Heart left ventricle (tissue), 16 donors: Measurements from ENCODE around the gene AKR1D1. TPM values are rescaled to one million over a fixed set of nuclear protein-coding genes. Genes with fewer than 3 reads are reported as not detected.
"Not testable (repeated sequence)": the region's sequence is repeated elsewhere in the genome, so short reads cannot be mapped to it uniquely, and the experiment has no call there.

Source experiments
- ATAC-seq, 4 donors: fragments of 200-7000 bp; cut with Tn5 transposase; one replicate each; pipeline ENCODE4 v1.9.1; 2020 to 2022; ENCODE audit warnings: moderate library complexity in 4 of 4, mild to moderate bottlenecking in 3 of 4, moderate number of reproducible peaks in 1 of 4
- DNase-seq, 5 donors: peaks; one replicate each; pipeline ENCODE4 v3.0.0-alpha.2; 2020
- H3K27ac ChIP-seq, 12 donors: fragments of 200-600 bp; sonication (generic) in 4 of 12; one replicate each; pipeline versions ENCODE4 v1.5.0 to v1.8.0; 2016 to 2022; ENCODE audit warnings: mild to moderate bottlenecking in 2 of 12
- H3K27me3 ChIP-seq, 9 donors: fragments of 200-600 bp; sonication (generic) in 2 of 9; one replicate each; pipeline versions ENCODE4 v1.5.1 to v1.8.0; 2016 to 2022; ENCODE audit warnings: mild to moderate bottlenecking in 3 of 9
- H3K36me3 ChIP-seq, 9 donors: fragments of 200-600 bp; sonication (generic) in 2 of 9; one replicate each; pipeline versions ENCODE4 v1.5.0 to v1.8.0; 2018 to 2022; ENCODE audit warnings: mild to moderate bottlenecking in 2 of 9
- H3K4me1 ChIP-seq, 12 donors: fragments of 200-600 bp; sonication (generic) in 4 of 12; one replicate each; pipeline versions ENCODE4 v1.5.0 to v1.8.0; 2016 to 2022; ENCODE audit warnings: mild to moderate bottlenecking in 3 of 12
- H3K4me3 ChIP-seq, 12 donors: fragments of 200-600 bp; sonication (generic) in 4 of 12; one replicate each; pipeline versions ENCODE4 v1.5.0 to v1.8.0; 2017 to 2022; ENCODE audit warnings: mild to moderate bottlenecking in 9 of 12, moderate library complexity in 4 of 12
- H3K9me3 ChIP-seq, 12 donors: fragments of 200-600 bp; sonication (generic) in 4 of 12; one replicate each; pipeline versions ENCODE4 v1.5.0 to v1.8.0; 2016 to 2022; ENCODE audit warnings: mild to moderate bottlenecking in 1 of 12
- POLR2A ChIP-seq, 2 donors: fragments of 450-650 bp; IDR thresholded peaks; one replicate each; pipeline ENCODE4 v1.6.1; 2017; ENCODE audit warnings: antibody characterized with exemption in 2 of 2, mild to moderate bottlenecking in 2 of 2, moderate library complexity in 2 of 2
- WGBS, 4 donors: extraction: QIAGEN DNeasy Blood & Tissue Kit in 2 of 4; methylation state at CpG; one replicate each; pipeline versions ENCODE4 v1.1.5 to v1.1.7; 2013 to 2018; 5-methylcytosine and 5-hydroxymethylcytosine counted together
- intact Hi-C, 10 donors: fragments of 100-400 bp; cut with DNase I; formaldehyde crosslinking; loops; one replicate each; pipeline versions ENCODE4 v1.11.1 to v1.14.2; 2022
- polyA plus RNA-seq, 2 donors: library from polyadenylated mRNA; stranded (reverse); fragments of 200-250 nt; gene quantifications; one replicate each; pipeline ENCODE4 v1.2.3, GENCODE V29; 2013
- total RNA-seq, 9 donors: library from RNA; depleted of rRNA in 2 of 9; stranded (reverse); fragments of >200 nt in 2 of 9; fragmentation: NEBNext Ultra II Directional in 3 of 9; extraction: Animal tissue kit (Norgen Biotek cat#: 25700) in 3 of 9; gene quantifications; one replicate each; pipeline versions ENCODE4 v1.1.0 to v1.2.4, GENCODE V29; 2016 to 2023
- TF ChIP-seq, protein P1 (sequence below), 12 donors: fragments of 200-600 bp; sonication (generic) in 4 of 12; IDR thresholded peaks; one replicate each; pipeline versions ENCODE4 v1.5.0 to v1.8.0; 2018 to 2022; ENCODE audit warnings: antibody characterized with exemption in 12 of 12, mild to moderate bottlenecking in 5 of 12
- donor health status: ischemic (EF 13 %, LVEDD 7.1; RV severe dilation, severe dysfunction).
- donor health status: healthy with polysubstance abuse.
- donor health status: DM: no; HTN: yes; CAD: no.
- donor health status: DM: no; HTN: no; CAD: no.
- donor health status: ischemic (EF 25% LVEDD 6.9; RV normal size, moderate dysfunction).
- donor health status: ischemic (EF 25% LVEDD 5.7; RV mildly dilated, moderate dysfunction).
- donor health status: healthy.
- donor health status: DM: yes; HTN: yes; CAD: no.
- donor health status: ischemic (EF 35%, LVEDD 5.7; RV mildly dilated, moderate dysfunction).
- donor health status: nonischemic (EF 11% LVEDD 7.7; RV severe dilation, severe dysfunction).
- donor health status: DM: yes; HTN: yes; CAD: no.
- donor health status: PGD.
- donor health status: ischemic (EF 29% LVEDD 5.4; RV normal size, mild dysfunction).
- donor health status: nonischemic (EF 23%, LVEDD 6.1; RV moderate dilation, normal function).

Gene AKR1D1
- total and polyA plus RNA-seq, 11 donors: not detected

DNA sequence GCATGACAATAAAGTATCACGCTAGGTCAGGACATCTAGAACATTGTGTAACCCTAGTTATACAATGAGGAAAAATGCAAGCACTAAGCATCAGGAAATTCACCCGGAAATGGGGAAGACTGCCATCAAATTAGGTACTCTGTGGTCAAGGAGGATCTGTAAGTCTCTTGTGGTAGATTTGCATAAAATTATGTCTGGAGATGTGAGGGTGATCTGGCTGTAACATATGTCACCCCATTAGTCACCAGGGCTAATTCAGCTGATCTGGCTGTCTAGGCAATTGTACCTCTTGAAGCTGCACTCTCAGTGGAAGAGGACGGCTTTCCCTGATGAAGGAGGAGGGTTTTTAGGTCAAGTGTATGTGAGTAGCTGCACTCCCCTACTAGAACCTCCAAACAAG, 14.8 kb downstream of the AKR1D1 start:
- 73 to 80% (median 77%) methylated on average over 3 of the region's 3 CpGs for WGBS, 4 donors
- no peaks in the 10 kb centered on the region for H3K36me3 ChIP-seq
- no peak overlapping the region for H3K4me3 ChIP-seq
- H3K27me3 ChIP-seq: peaks cover 0 to 3% (median 0%) of the 10 kb centered on the region in 9 donors
- intact Hi-C loops: no loop called here
- H3K4me1 ChIP-seq: no peaks in the 10 kb centered on the region
- no peaks in the 10 kb centered on the region for H3K9me3 ChIP-seq
- TF ChIP-seq POLR2A (IDR thresholded peaks at IDR 0.05): no peak
- TF ChIP-seq, protein P1, sequence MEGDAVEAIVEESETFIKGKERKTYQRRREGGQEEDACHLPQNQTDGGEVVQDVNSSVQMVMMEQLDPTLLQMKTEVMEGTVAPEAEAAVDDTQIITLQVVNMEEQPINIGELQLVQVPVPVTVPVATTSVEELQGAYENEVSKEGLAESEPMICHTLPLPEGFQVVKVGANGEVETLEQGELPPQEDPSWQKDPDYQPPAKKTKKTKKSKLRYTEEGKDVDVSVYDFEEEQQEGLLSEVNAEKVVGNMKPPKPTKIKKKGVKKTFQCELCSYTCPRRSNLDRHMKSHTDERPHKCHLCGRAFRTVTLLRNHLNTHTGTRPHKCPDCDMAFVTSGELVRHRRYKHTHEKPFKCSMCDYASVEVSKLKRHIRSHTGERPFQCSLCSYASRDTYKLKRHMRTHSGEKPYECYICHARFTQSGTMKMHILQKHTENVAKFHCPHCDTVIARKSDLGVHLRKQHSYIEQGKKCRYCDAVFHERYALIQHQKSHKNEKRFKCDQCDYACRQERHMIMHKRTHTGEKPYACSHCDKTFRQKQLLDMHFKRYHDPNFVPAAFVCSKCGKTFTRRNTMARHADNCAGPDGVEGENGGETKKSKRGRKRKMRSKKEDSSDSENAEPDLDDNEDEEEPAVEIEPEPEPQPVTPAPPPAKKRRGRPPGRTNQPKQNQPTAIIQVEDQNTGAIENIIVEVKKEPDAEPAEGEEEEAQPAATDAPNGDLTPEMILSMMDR (IDR thresholded peaks at IDR 0.05): no peak
- no peak overlapping the region for H3K27ac ChIP-seq
- no peak for DNase-seq
- ATAC-seq: no peak

DNA sequence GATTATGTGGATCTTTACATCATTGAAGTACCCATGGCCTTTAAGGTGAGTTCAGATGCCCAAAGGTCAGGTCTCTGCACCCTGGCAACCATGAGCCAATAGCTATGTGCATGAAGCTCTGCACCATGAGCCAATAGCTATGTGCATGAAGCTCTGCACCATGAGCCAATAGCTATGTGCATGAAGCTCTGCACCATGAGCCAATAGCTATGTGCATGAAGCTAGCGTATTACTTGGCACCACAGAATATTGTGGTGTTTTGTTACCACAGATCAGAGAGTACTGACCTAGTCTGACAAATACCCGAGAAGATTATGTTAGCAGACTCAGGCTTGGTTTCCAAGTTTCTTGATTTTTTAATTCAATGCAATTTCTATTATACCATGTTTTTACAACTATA, 15.6 kb downstream of the AKR1D1 start:
- H3K36me3 ChIP-seq, H3K27ac ChIP-seq, intact Hi-C loops, DNase-seq, ATAC-seq, H3K4me3 ChIP-seq, H3K27me3 ChIP-seq, H3K9me3 ChIP-seq, H3K4me1 ChIP-seq: not testable (repeated sequence)
- WGBS, 4 donors: 89 to 94% (median 91%) methylated on average over 2 of the region's 2 CpGs

- TF ChIP-seq, protein P1 (IDR thresholded peaks at IDR 0.05): no peak
- no peak for TF ChIP-seq POLR2A (IDR thresholded peaks at IDR 0.05)
- H3K27ac ChIP-seq: no peak overlapping the region
- 90 to 93% (median 92%) methylated on average over 6 of the region's 6 CpGs for WGBS, 4 donors
- H3K36me3 ChIP-seq: no peaks in the 10 kb centered on the region
- intact Hi-C loops: no loop called here
- H3K4me3 ChIP-seq: no peak overlapping the region
- ATAC-seq: no peak
- H3K27me3 ChIP-seq: peaks cover 0 to 3% (median 0%) of the 10 kb centered on the region in 9 donors
- no peaks in the 10 kb centered on the region for H3K4me1 ChIP-seq
- H3K9me3 ChIP-seq: no peaks in the 10 kb centered on the region
- no peak for DNase-seq
Measured at GRCh38 chr7:138092486-138093028, 16.3 kb downstream of the AKR1D1 start.

- intact Hi-C loops: loop anchor here in 1 of 10 donors (2.0 kb wide), 1 partner anchor 643 kb away; no protein-coding TSS in a partner anchor
- no peak overlapping the region for H3K27ac ChIP-seq
- 81 to 86% (median 84%) methylated on average over 8 of the region's 8 CpGs for WGBS, 4 donors
- no peak overlapping the region for H3K4me3 ChIP-seq
- TF ChIP-seq POLR2A (IDR thresholded peaks at IDR 0.05): no peak
- TF ChIP-seq, protein P1 (IDR thresholded peaks at IDR 0.05): no peak
- ATAC-seq (no peak), DNase-seq (no peak)
- H3K4me1 ChIP-seq: no peaks in the 10 kb centered on the region
- peaks cover 0 to 3% (median 0%) of the 10 kb centered on the region in 9 donors for H3K27me3 ChIP-seq
- no peaks in the 10 kb centered on the region for H3K9me3 ChIP-seq
- H3K36me3 ChIP-seq: no peaks in the 10 kb centered on the region
Measured at GRCh38 chr7:138095972-138096935, 20.0 kb downstream of the AKR1D1 start.
